Tibial nerve (tissue), 4 donors: ENCODE measurements around the gene GYPC. TPM values are rescaled to one million over a fixed set of nuclear protein-coding genes. Genes with fewer than 3 reads are reported as not detected.

Experiments used
- DNase-seq, 2 donors: peaks; one replicate each; pipeline ENCODE4 v3.0.0-alpha.2; 2019; ENCODE audit warnings: low spot score in 2 of 2
- H3K27ac ChIP-seq, 4 donors: fragments of 200-600 bp; sonication (generic) in 3 of 4; one replicate each; pipeline ENCODE4 v1.5.1; 2017 to 2019; ENCODE audit warnings: mild to moderate bottlenecking in 1 of 4
- H3K27me3 ChIP-seq, 2 donors: fragments of 200-600 bp; sonication (generic) in 1 of 2; one replicate each; pipeline versions ENCODE4 v1.5.1 to v1.6.0; 2017 to 2019
- H3K36me3 ChIP-seq, 3 donors: fragments of 200-600 bp; sonication (generic); one replicate each; pipeline ENCODE4 v1.5.1; 2018 to 2019
- H3K4me1 ChIP-seq, 4 donors: fragments of 200-600 bp; sonication (generic) in 3 of 4; one replicate each; pipeline ENCODE4 v1.5.1; 2017 to 2019
- H3K4me3 ChIP-seq, 4 donors: fragments of 200-600 bp; sonication (generic) in 3 of 4; one replicate each; pipeline ENCODE4 v1.5.1; 2017 to 2019; ENCODE audit warnings: mild to moderate bottlenecking in 1 of 4, moderate library complexity in 1 of 4
- H3K9me3 ChIP-seq, 4 donors: fragments of 200-600 bp; sonication (generic) in 3 of 4; one replicate each; pipeline ENCODE4 v1.5.1; 2017 to 2019
- EP300 ChIP-seq, 2 donors: sonication (generic); formaldehyde crosslinking; IDR thresholded peaks; one replicate each; pipeline ENCODE4 v1.6.1; 2017; ENCODE audit warnings: antibody characterized with exemption in 2 of 2, mild to moderate bottlenecking in 1 of 2
- POLR2A ChIP-seq, 2 donors: fragments of 450-650 bp; IDR thresholded peaks; one replicate each; pipeline ENCODE4 v1.6.1; 2017; ENCODE audit warnings: antibody characterized with exemption in 2 of 2, mild to moderate bottlenecking in 2 of 2, moderate library complexity in 2 of 2
- WGBS, 2 donors: methylation state at CpG; one replicate each; pipeline ENCODE4 v1.1.5; 2018; 5-methylcytosine and 5-hydroxymethylcytosine counted together
- total RNA-seq, 4 donors: library from RNA; depleted of rRNA; stranded (reverse); fragments of >200 nt; gene quantifications; one replicate each; pipeline ENCODE4 v1.1.0, GENCODE V29; 2016
- TF ChIP-seq, protein P1 (sequence below), 5 experiments: fragments of 200-600 bp in 3 of 5; fragments of 450-650 bp in 2 of 5; sonication (generic) in 3 of 5; IDR thresholded peaks; one replicate each; pipeline ENCODE4 v1.5.1; 2016 to 2019; ENCODE audit warnings: antibody characterized with exemption in 5 of 5, mild to moderate bottlenecking in 3 of 5, moderate library complexity in 2 of 5

The GYPC gene
- total RNA-seq, 4 donors from 2014 or later, result 50.4 to 87.6 (median 67.8) TPM

DNA sequence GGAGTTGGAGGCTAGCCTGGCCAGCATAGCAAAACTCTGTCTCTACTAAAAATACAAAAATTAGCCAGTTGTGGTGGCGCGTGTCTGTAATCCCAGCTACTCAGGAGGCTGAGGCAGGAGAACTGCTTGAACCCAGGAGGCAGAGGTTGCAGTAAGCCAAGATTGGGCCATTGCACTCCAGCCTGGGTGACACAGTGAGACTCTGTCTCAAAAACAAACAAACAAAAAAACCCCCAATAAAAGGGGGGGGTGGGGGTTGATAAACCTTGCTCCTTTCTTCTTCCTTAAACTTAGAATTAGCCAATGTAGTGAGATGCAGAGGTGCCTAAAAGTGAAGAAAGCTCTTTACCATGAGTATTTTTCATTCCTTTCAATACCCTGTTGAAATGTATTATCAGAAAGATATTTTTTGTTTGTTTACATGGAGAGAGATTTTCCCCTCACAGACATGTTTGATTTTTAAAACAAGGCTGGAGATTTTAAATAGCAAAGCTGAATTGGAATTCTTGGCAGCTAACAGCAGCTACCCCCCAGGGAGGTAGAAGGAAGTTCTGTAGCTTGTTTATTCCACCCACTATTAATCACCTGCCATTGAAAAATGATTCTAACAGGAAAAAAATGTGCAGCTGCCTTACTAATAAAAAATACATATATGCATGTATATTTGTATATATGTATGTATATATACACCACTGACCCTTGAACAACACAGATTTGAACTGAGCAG lies 48.6 kb downstream of the GYPC start:
- no peak overlapping the region for H3K27ac ChIP-seq
- H3K9me3 ChIP-seq, result peaks cover 0 to 4% (median 0%) of the 10 kb centered on the region in 4 donors
- no peak for DNase-seq
- no peaks in the 10 kb centered on the region for H3K27me3 ChIP-seq
- WGBS, 2 donors, result 64% methylated on average over 2 of the region's 2 CpGs
- TF ChIP-seq POLR2A (IDR thresholded peaks at IDR 0.05), result no peak
- no peak for TF ChIP-seq EP300 (IDR thresholded peaks at IDR 0.05)
- TF ChIP-seq, protein P1, sequence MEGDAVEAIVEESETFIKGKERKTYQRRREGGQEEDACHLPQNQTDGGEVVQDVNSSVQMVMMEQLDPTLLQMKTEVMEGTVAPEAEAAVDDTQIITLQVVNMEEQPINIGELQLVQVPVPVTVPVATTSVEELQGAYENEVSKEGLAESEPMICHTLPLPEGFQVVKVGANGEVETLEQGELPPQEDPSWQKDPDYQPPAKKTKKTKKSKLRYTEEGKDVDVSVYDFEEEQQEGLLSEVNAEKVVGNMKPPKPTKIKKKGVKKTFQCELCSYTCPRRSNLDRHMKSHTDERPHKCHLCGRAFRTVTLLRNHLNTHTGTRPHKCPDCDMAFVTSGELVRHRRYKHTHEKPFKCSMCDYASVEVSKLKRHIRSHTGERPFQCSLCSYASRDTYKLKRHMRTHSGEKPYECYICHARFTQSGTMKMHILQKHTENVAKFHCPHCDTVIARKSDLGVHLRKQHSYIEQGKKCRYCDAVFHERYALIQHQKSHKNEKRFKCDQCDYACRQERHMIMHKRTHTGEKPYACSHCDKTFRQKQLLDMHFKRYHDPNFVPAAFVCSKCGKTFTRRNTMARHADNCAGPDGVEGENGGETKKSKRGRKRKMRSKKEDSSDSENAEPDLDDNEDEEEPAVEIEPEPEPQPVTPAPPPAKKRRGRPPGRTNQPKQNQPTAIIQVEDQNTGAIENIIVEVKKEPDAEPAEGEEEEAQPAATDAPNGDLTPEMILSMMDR (IDR thresholded peaks at IDR 0.05), result no peak
- no peaks in the 10 kb centered on the region for H3K36me3 ChIP-seq
- H3K4me3 ChIP-seq, result no peak overlapping the region
- H3K4me1 ChIP-seq, result peaks cover 0 to 26% (median 0%) of the 10 kb centered on the region in 4 donors

DNA sequence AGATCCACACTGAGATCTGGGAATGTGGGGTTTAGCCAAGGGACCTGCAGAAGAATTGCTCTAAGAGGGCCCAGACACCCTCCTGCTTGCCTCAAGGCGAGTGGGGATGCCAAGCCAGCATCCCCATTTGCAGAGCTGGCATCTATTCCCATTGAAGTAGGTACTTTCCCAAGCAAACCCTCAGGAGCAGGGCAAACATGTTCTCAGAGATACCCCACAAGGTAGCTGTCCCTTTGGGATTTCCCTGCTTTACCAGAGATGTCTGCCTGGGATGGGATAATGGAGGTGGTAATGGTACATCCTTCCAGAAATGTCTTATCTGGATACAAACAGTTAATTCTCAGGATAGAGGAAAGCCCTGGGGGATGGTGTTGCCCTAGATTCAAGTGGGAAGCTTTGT lies 51.2 kb downstream of the GYPC start:
- Histone ChIP-seq H3K27ac (no peak overlapping the region), H3K27me3 (no peaks in the 10 kb centered on the region), H3K4me1 (peaks cover 0 to 11% (median 0%) of the 10 kb centered on the region in 4 donors), H3K4me3 (no peak overlapping the region), H3K9me3 (no peaks in the 10 kb centered on the region), H3K36me3 (no peaks in the 10 kb centered on the region)
- WGBS, 2 donors, result 75 to 80% methylated on average over 1 of the region's 1 CpG
- no peak for DNase-seq
- TF ChIP-seq, protein P1 (IDR thresholded peaks at IDR 0.05), result no peak
- TF ChIP-seq EP300 (IDR thresholded peaks at IDR 0.05) (no peak), POLR2A (IDR thresholded peaks at IDR 0.05) (no peak)

DNA sequence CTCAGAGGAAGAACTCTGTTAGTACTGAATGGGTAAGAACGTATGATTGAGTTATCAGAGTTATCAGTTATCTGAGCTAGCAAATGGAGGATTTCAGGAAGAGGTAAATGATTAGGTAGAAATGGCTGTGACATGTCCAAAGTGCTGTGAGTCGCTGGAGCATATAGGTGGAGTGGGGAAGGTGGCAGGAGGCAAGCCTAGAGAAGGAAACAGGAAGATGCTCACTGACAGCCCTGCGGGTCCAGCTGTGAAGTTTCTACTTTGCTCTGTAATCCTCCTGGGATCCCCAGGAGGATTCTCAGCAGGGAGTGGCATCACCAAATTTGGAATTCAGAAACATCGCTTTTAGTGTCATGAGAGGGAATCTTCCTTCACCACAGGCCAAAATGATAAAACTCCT lies 52.0 kb downstream of the GYPC start:
- H3K36me3 ChIP-seq, result no peaks in the 10 kb centered on the region
- no peak for DNase-seq
- no peak for TF ChIP-seq POLR2A (IDR thresholded peaks at IDR 0.05)
- TF ChIP-seq, protein P1 (IDR thresholded peaks at IDR 0.05), result no peak
- TF ChIP-seq EP300 (IDR thresholded peaks at IDR 0.05), result no peak
- no peaks in the 10 kb centered on the region for H3K27me3 ChIP-seq
- peaks cover 0 to 11% (median 0%) of the 10 kb centered on the region in 4 donors for H3K4me1 ChIP-seq
- H3K9me3 ChIP-seq, result no peaks in the 10 kb centered on the region
- no peak overlapping the region for H3K27ac ChIP-seq
- no peak overlapping the region for H3K4me3 ChIP-seq
- 85 to 90% methylated on average over 4 of the region's 4 CpGs for WGBS, 2 donors

DNA sequence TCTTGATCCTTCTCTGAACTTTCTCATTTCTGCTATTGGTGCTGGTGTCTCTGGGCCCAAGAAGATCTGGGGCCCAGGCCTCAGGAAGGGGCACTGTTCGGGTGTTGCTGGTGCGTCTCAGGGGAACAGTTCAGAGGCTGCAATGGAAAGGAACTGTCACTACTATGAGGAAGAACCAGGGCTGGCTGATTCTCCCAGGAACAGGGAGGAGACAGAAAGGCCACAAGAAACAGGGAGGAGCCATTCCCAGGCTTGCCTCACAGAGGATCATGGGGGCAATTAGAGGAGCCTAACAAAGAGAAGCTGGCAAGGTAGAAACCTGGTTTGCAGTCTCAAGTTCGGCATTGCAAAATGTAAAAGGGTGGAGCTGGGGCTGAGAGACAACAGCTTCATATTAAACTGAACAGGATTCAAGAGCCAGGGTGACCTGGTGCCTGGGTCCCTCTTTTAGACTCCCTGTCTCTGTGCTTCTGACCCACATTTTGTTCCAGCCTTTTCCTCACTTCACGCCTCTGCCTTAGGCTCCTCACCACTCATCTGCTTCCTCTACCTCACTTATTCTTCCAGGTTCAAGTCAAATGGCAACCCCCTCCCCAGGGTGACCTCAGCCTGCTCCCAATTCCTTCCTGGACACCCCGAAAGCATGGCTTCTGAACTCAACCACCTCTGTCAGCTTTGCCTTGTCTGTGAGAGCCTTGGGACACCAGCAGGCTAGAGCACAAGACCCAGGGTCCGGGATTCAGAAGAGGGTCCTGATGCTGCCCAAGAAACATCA lies 58.4 kb downstream of the GYPC start:
- 88 to 90% methylated on average over 6 of the region's 6 CpGs for WGBS, 2 donors
- H3K27ac ChIP-seq, result no peak overlapping the region
- no peaks in the 10 kb centered on the region for H3K4me1 ChIP-seq
- TF ChIP-seq POLR2A (IDR thresholded peaks at IDR 0.05) (no peak), EP300 (IDR thresholded peaks at IDR 0.05) (no peak)
- TF ChIP-seq, protein P1 (IDR thresholded peaks at IDR 0.05), result no peak
- DNase-seq, result no peak
- no peak overlapping the region for H3K4me3 ChIP-seq
- no peaks in the 10 kb centered on the region for H3K9me3 ChIP-seq
- H3K36me3 ChIP-seq, result no peaks in the 10 kb centered on the region
- H3K27me3 ChIP-seq, result no peaks in the 10 kb centered on the region

DNA sequence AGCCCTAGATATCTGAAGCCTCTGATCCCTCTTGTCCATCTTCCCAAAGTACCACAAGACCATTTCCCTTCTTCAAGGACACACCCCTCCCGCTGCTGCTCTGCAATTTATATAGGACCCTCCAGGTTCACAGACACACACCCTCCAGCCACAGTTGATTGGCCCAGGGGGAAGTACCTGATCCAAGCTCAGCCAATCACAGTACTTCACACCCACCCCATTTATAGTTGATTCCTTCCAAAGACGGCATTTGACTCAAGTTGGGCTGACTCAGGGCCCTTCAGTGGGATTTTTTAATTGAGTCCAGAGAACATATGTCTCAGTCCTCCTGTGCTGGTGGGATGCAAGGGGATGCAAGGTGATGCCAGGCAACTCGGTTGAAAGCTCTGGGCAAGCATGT lies 59.2 kb downstream of the GYPC start:
- TF ChIP-seq, protein P1 (IDR thresholded peaks at IDR 0.05), result no peak
- TF ChIP-seq EP300 (IDR thresholded peaks at IDR 0.05) (no peak), POLR2A (IDR thresholded peaks at IDR 0.05) (no peak)
- no peaks in the 10 kb centered on the region for H3K9me3 ChIP-seq
- H3K4me3 ChIP-seq, result no peak overlapping the region
- no peak for DNase-seq
- H3K36me3 ChIP-seq, result no peaks in the 10 kb centered on the region
- no peaks in the 10 kb centered on the region for H3K4me1 ChIP-seq
- no peaks in the 10 kb centered on the region for H3K27me3 ChIP-seq
- H3K27ac ChIP-seq, result no peak overlapping the region
- 95% methylated on average over 3 of the region's 3 CpGs for WGBS, 2 donors
